GM12878 (cell line): Measurements from ENCODE around the gene RFX3. TPM values are rescaled to one million over a fixed set of nuclear protein-coding genes. Genes with fewer than 3 reads are reported as not detected.

Experiments
- BCL11A ChIP-seq: IDR thresholded peaks from 2 replicates; pipeline ENCODE4 v1.6.1; 2011; ENCODE audit warnings: low read depth, low read length
- polyA plus RNA-seq, 11 experiments: library from polyadenylated mRNA; depleted of rRNA in 4 of 11; unstranded in 6 of 11; stranded (reverse) in 5 of 11; fragments of >200 nt; fragmentation: Nextera tagmentation in 4 of 11; fragmentation: Illumina TruSeq in 1 of 11; extraction: Ambion mirVana in 4 of 11; extraction: Trizol in 1 of 11; gene quantifications; 1 replicate in 1 of 11; 2 replicates in 10 of 11; pipeline versions ENCODE4 v1.2.1 to v1.2.3, GENCODE V29; 2011 to 2016; ENCODE audit warnings: inconsistent platforms in 2 of 11, missing spikeins in 2 of 11, low read depth in 1 of 11
- total RNA-seq, 4 experiments: library from RNA; depleted of rRNA in 3 of 4; stranded (reverse); fragments of >200 nt in 3 of 4; fragmentation: Illumina TruSeq in 1 of 4; extraction: Trizol in 1 of 4; gene quantifications; 2 replicates each; pipeline versions ENCODE4 v1.2.1 to v1.2.3, GENCODE V29; 2013 to 2021
- TF ChIP-seq, protein P1 (sequence below): fragments of 450-650 bp; formaldehyde crosslinking; IDR thresholded peaks from 2 replicates; pipeline ENCODE4 v1.4.0; 2020; ENCODE audit warnings: mild to moderate bottlenecking, moderate library complexity
- TF ChIP-seq, protein P2 (sequence below): IDR thresholded peaks from 2 replicates; pipeline ENCODE4 v1.6.1; 2011; ENCODE audit warnings: borderline replicate concordance, low read depth, mild to moderate bottlenecking, moderate library complexity, low read length; ENCODE audit not compliant: insufficient read depth, poor library complexity, severe bottlenecking

Gene RFX3
- total and polyA plus RNA-seq, 10 of the 15 experiments (the other 5 are each of a cell fraction or from before 2014, with no cell fraction given) = 1.2 to 26.4 (median 6.7) TPM

DNA sequence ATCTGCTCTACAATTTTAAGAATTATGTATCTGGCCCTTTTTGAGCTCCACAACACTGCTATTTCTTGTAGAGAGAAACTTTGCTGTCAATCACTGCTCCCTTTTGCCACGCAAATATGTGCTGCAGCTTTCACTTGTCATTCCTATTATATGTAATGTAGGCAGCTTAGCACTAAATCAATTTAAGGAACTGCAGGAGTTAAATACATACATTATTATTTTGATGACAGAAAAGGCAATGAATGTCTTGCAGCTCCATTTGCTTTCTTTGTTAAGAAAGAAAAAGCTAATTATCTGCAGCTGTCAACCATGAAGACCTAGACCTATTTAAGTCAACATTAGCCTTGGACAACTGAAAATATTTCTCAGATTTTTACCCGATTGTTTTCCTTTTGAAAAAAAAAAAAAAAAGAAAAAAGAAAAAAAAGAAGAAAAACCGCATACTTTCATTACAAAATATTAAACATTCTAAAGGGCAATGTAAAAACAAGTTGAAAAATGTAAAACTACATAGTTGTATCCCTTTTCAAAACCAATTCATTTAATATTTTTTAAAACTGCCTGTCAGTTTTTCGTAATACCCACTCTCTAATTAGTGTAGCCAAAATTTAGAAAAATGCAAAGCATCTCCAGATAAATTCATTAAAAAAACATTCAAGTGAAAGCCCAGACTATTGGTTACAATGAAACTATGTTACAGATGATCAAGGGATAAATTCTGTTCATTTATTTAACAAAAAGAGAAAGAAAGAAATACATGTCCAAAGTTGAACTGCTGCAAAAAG, 57.2 kb downstream of the RFX3 start (continued):
- TF ChIP-seq, protein P1, sequence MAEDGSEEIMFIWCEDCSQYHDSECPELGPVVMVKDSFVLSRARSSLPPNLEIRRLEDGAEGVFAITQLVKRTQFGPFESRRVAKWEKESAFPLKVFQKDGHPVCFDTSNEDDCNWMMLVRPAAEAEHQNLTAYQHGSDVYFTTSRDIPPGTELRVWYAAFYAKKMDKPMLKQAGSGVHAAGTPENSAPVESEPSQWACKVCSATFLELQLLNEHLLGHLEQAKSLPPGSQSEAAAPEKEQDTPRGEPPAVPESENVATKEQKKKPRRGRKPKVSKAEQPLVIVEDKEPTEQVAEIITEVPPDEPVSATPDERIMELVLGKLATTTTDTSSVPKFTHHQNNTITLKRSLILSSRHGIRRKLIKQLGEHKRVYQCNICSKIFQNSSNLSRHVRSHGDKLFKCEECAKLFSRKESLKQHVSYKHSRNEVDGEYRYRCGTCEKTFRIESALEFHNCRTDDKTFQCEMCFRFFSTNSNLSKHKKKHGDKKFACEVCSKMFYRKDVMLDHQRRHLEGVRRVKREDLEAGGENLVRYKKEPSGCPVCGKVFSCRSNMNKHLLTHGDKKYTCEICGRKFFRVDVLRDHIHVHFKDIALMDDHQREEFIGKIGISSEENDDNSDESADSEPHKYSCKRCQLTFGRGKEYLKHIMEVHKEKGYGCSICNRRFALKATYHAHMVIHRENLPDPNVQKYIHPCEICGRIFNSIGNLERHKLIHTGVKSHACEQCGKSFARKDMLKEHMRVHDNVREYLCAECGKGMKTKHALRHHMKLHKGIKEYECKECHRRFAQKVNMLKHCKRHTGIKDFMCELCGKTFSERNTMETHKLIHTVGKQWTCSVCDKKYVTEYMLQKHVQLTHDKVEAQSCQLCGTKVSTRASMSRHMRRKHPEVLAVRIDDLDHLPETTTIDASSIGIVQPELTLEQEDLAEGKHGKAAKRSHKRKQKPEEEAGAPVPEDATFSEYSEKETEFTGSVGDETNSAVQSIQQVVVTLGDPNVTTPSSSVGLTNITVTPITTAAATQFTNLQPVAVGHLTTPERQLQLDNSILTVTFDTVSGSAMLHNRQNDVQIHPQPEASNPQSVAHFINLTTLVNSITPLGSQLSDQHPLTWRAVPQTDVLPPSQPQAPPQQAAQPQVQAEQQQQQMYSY = no peak
- TF ChIP-seq, protein P2, sequence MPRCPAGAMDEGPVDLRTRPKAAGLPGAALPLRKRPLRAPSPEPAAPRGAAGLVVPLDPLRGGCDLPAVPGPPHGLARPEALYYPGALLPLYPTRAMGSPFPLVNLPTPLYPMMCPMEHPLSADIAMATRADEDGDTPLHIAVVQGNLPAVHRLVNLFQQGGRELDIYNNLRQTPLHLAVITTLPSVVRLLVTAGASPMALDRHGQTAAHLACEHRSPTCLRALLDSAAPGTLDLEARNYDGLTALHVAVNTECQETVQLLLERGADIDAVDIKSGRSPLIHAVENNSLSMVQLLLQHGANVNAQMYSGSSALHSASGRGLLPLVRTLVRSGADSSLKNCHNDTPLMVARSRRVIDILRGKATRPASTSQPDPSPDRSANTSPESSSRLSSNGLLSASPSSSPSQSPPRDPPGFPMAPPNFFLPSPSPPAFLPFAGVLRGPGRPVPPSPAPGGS = no peak
- no peak for TF ChIP-seq BCL11A
